HepG2 (cell line): ENCODE measurements around the gene TTC38. TPM values are rescaled to one million over a fixed set of nuclear protein-coding genes. Genes with fewer than 3 reads are reported as not detected.

Source experiments
- HOXA3 ChIP-seq: sonication (generic); formaldehyde crosslinking; IDR thresholded peaks from 2 replicates; pipeline ENCODE4 v1.5.0; 2020; ENCODE audit warnings: missing genetic modification reagents
- MXD4 ChIP-seq: IDR thresholded peaks from 2 replicates; pipeline ENCODE4 v1.6.1; 2016; ENCODE audit warnings: mild to moderate bottlenecking, missing biosample characterization, missing genetic modification reagents
- NR3C1 ChIP-seq: sonication (generic); formaldehyde crosslinking; IDR thresholded peaks from 2 replicates; pipeline ENCODE4 v1.4.0; 2020; ENCODE audit warnings: missing genetic modification reagents
- RBM39 ChIP-seq: fragments of 200-400 bp; formaldehyde crosslinking; IDR thresholded peaks from one replicate; pipeline ENCODE4 v1.6.1; 2018; ENCODE audit warnings: antibody characterized with exemption, mild to moderate bottlenecking, low read depth, low read length; ENCODE audit not compliant: poor library complexity, severe bottlenecking
- SRY ChIP-seq: sonication (generic); formaldehyde crosslinking; IDR thresholded peaks from 2 replicates; pipeline ENCODE4 v1.8.0; 2022; ENCODE audit warnings: mild to moderate bottlenecking, missing genetic modification reagents
- ZBTB20 ChIP-seq: sonication (generic); formaldehyde crosslinking; IDR thresholded peaks from 2 replicates; pipeline ENCODE4 v1.8.1; 2023; ENCODE audit warnings: missing genetic modification reagents, low read depth, mild to moderate bottlenecking, borderline replicate concordance
- ZNF224 ChIP-seq: sonication (generic); formaldehyde crosslinking; IDR thresholded peaks from 2 replicates; pipeline ENCODE4 v1.5.0; 2020; ENCODE audit warnings: mild to moderate bottlenecking, missing genetic modification reagents
- ZNF589 ChIP-seq: sonication (generic); formaldehyde crosslinking; conservative IDR thresholded peaks from 2 replicates; pipeline ENCODE4 v1.8.0; 2022; ENCODE audit warnings: mild to moderate bottlenecking, moderate library complexity, missing genetic modification reagents
- ZNF703 ChIP-seq: sonication (generic); formaldehyde crosslinking; IDR thresholded peaks from 2 replicates; pipeline ENCODE4 v1.5.1; 2020; ENCODE audit warnings: missing genetic modification reagents, mild to moderate bottlenecking, moderate library complexity, borderline replicate concordance
- ZNF747 ChIP-seq: sonication (generic); formaldehyde crosslinking; IDR thresholded peaks from 2 replicates; pipeline ENCODE4 v1.8.1; 2023; ENCODE audit warnings: missing genetic modification reagents, mild to moderate bottlenecking, borderline replicate concordance
- ZNF780A ChIP-seq: sonication (generic); formaldehyde crosslinking; IDR thresholded peaks from 2 replicates; pipeline ENCODE4 v1.8.0; 2022; ENCODE audit warnings: mild to moderate bottlenecking, missing genetic modification reagents, moderate library complexity
- polyA plus RNA-seq, 8 experiments: library from polyadenylated mRNA; depleted of rRNA in 3 of 8; stranded (reverse) in 7 of 8; unstranded in 1 of 8; fragments of >200 nt; fragmentation: Illumina TruSeq in 4 of 8; extraction: Trizol in 4 of 8; gene quantifications; 2 replicates each; pipeline versions ENCODE4 v1.2.1 to v1.2.3, GENCODE V29; 2011 to 2016; ENCODE audit warnings: low read depth in 4 of 8, missing spikeins in 1 of 8, mixed read lengths in 1 of 8; ENCODE audit not compliant: insufficient read depth in 1 of 8
- total RNA-seq, 5 experiments: library from RNA; depleted of rRNA; stranded (reverse); fragments of >200 nt; fragmentation: Illumina TruSeq; extraction: Trizol; gene quantifications; 2 replicates each; pipeline ENCODE4 v1.2.3, GENCODE V29; 2016; ENCODE audit warnings: low read depth in 1 of 5
- TF ChIP-seq, protein P1 (sequence below), 2 experiments: sonication (generic) in 1 of 2; formaldehyde crosslinking in 1 of 2; IDR thresholded peaks; 2 replicates each; pipeline versions ENCODE4 v1.5.1 to v1.6.1; 2011 to 2020; ENCODE audit warnings: borderline replicate concordance in 1 of 2, low read depth in 1 of 2, low read length in 1 of 2, mild to moderate bottlenecking in 1 of 2, missing genetic modification reagents in 1 of 2, moderate library complexity in 1 of 2
- TF ChIP-seq, protein P2 (sequence below): sonication (generic); formaldehyde crosslinking; IDR thresholded peaks from 2 replicates; pipeline ENCODE4 v1.5.0; 2020; ENCODE audit warnings: missing genetic modification reagents, mild to moderate bottlenecking, borderline replicate concordance
- TF ChIP-seq, protein P3 (sequence below), 2 experiments: fragments of 450-650 bp in 1 of 2; sonication (generic) in 1 of 2; formaldehyde crosslinking in 1 of 2; IDR thresholded peaks; 2 replicates each; pipeline versions ENCODE4 v1.6.1 to v1.8.0; 2016 to 2022; ENCODE audit warnings: antibody characterized with exemption in 1 of 2, mild to moderate bottlenecking in 1 of 2, missing genetic modification reagents in 1 of 2

TTC38 gene
- total and polyA plus RNA-seq, 2 of the 13 experiments (the other 11 are each of a cell fraction or from before 2014, with no cell fraction given): 101 to 105 TPM

DNA sequence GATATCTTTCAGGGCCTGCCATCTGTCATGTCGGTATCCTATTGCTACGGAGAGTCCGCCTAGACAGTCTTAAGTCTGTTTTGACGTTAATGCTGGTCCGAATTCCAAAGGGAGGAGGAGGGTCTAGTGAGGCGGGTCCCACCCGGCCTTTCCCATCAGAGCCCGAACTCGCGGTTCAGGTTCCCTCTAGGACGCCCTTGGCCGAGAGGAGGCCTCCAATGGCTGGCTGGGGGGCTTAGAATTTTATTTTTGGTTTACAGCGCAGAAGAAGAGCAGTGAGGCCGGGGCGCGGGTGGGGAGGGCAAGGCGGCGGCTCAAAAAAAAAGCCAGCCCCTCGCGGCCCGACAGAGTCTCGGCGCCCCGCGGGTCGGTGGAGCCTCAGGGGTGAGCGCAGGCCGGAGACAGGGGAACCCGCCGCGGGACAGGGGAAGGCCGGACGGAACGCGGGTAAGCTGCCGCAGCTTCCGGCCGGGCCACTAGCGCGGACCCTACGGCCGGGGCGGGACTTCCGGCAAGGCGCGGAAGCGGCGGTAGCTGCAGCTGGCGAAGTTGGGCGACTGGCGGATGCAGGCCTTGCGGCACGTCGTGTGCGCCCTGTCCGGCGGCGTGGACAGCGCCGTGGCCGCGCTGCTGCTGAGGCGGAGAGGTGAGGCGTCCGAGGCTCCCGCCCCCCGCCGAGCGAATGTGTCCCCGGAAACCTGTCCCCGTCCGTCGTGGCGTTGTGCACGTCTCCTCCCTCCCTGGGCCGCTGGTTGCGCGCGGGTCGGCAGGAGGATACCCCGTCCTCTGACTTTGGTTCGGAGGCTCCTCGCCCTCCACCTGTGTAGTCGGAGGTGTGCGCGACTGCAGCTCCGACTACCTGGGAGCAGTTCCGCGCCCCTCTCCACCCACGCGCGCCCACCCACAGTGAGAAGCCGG, 67.7 kb downstream of the TTC38 start, which contains the start of gene TRMU (continued):
- TF ChIP-seq, protein P1, sequence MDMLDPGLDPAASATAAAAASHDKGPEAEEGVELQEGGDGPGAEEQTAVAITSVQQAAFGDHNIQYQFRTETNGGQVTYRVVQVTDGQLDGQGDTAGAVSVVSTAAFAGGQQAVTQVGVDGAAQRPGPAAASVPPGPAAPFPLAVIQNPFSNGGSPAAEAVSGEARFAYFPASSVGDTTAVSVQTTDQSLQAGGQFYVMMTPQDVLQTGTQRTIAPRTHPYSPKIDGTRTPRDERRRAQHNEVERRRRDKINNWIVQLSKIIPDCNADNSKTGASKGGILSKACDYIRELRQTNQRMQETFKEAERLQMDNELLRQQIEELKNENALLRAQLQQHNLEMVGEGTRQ (IDR thresholded peaks at IDR 0.05; ENCODE audit: low read depth, low read length): no peak
- TF ChIP-seq, protein P1 (CRISPR knock-in tag; IDR thresholded peaks at IDR 0.05; ENCODE audit: borderline replicate concordance): no peak; the same call in 1 of the 2 replicates
- TF ChIP-seq ZNF747 (CRISPR knock-in tag) (peak; percentile 88), RBM39 (peak; percentile 71), ZNF589 (CRISPR knock-in tag) (no peak; the same call in 1 of the 2 replicates), NR3C1 (no peak), MXD4 (CRISPR knock-in tag) (peak; percentile 90; the same call in 1 of the 2 replicates), ZNF703 (CRISPR knock-in tag) (peak; percentile 75; the same call in 1 of the 2 replicates), ZNF224 (CRISPR knock-in tag) (peak; percentile 70; the same call in 1 of the 2 replicates), ZNF780A (CRISPR knock-in tag) (no peak), SRY (CRISPR knock-in tag) (peak; percentile 58; the same call in 1 of the 2 replicates), ZBTB20 (CRISPR knock-in tag) (no peak), HOXA3 (CRISPR knock-in tag) (peak; percentile 97)
- TF ChIP-seq, protein P2, sequence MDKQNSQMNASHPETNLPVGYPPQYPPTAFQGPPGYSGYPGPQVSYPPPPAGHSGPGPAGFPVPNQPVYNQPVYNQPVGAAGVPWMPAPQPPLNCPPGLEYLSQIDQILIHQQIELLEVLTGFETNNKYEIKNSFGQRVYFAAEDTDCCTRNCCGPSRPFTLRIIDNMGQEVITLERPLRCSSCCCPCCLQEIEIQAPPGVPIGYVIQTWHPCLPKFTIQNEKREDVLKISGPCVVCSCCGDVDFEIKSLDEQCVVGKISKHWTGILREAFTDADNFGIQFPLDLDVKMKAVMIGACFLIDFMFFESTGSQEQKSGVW (CRISPR knock-in tag): 0 out of 2 replicates have a peak, but pooled peaks have one; percentile 30
- TF ChIP-seq, protein P3, sequence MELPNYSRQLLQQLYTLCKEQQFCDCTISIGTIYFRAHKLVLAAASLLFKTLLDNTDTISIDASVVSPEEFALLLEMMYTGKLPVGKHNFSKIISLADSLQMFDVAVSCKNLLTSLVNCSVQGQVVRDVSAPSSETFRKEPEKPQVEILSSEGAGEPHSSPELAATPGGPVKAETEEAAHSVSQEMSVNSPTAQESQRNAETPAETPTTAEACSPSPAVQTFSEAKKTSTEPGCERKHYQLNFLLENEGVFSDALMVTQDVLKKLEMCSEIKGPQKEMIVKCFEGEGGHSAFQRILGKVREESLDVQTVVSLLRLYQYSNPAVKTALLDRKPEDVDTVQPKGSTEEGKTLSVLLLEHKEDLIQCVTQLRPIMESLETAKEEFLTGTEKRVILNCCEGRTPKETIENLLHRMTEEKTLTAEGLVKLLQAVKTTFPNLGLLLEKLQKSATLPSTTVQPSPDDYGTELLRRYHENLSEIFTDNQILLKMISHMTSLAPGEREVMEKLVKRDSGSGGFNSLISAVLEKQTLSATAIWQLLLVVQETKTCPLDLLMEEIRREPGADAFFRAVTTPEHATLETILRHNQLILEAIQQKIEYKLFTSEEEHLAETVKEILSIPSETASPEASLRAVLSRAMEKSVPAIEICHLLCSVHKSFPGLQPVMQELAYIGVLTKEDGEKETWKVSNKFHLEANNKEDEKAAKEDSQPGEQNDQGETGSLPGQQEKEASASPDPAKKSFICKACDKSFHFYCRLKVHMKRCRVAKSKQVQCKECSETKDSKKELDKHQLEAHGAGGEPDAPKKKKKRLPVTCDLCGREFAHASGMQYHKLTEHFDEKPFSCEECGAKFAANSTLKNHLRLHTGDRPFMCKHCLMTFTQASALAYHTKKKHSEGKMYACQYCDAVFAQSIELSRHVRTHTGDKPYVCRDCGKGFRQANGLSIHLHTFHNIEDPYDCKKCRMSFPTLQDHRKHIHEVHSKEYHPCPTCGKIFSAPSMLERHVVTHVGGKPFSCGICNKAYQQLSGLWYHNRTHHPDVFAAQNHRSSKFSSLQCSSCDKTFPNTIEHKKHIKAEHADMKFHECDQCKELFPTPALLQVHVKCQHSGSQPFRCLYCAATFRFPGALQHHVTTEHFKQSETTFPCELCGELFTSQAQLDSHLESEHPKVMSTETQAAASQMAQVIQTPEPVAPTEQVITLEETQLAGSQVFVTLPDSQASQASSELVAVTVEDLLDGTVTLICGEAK (IDR thresholded peaks at IDR 0.05): peak; percentile 88
- TF ChIP-seq, protein P3 (CRISPR knock-in tag; IDR thresholded peaks at IDR 0.05): peak; percentile 88
